Fibroblast of the aortic adventitia (primary cell): ENCODE measurements around the gene CNIH3. TPM values are rescaled to one million over a fixed set of nuclear protein-coding genes. Genes with fewer than 3 reads are reported as not detected.
"Not testable (repeated sequence)": the region's sequence is repeated elsewhere in the genome, so short reads cannot be mapped to it uniquely, and the experiment has no call there.

Experiments
- DNase-seq: peaks from one replicate; pipeline ENCODE4 v3.0.0-alpha.2; 2010; ENCODE audit warnings: low read depth
- H3K4me3 ChIP-seq: 2 replicates; pipeline ENCODE4 v1.5.1; 2011; ENCODE audit warnings: low read depth, mild to moderate bottlenecking, control low read depth, low read length, moderate library complexity
- total RNA-seq: library from RNA; depleted of rRNA; stranded (reverse); fragments of >200 nt; gene quantifications from 2 replicates; pipeline ENCODE4 v1.2.3, GENCODE V29; 2012; ENCODE audit warnings: low replicate concordance
- TF ChIP-seq, protein P1 (sequence below): IDR thresholded peaks from 2 replicates; pipeline ENCODE4 v1.5.1; 2011; ENCODE audit warnings: mild to moderate bottlenecking, low read length, control low read depth, inconsistent platforms; ENCODE audit not compliant: insufficient read depth

Gene CNIH3
- total RNA-seq = 31.5 and 72.4 TPM in 2 replicates

DNA sequence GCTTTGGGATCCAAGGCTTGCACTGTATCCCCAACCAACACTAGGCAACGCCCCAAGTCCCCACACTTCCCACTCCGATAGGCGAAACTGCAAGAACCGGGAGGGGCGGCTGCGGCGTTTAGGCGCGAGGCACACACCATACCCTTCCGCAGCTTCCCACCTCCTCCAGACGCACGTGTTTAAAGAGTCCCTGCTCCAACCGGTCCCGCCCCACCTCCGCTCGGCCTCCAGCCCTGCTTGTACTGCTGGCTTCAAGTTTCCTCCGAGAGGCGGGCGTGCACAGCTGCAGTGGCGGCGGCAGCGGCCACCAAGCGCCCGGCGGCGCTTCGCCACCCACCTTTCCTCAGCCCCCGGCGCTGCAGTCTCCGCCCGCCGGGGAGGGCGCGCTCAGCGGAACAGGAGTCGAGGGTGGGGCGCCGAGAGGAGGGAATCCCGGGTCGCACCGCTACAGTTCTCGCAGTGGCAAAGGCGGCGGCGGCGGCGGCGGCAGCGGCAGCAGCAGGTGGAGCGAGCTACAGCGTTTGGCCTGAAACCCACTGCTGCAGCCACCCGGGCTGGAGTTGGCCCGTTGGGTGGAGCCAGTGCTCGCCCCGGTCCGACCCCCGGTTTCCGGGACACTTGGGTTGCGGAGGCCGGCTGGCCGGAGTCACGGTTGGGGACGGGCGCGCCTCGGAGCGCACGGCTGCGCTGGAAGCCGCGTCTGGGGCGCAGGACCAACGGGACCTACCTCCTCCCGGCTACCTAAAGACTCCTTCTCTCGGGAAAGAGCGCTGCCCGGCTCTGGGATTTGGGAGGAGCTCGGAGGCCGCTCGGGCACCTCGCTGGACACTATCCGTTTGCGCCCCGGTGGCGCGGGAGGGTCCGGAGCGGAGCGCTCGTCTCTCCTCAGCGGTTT, at the start of gene CNIH3:
TSS of gene CNIH3 (plus strand) at position 457 of the 895 bp plus-strand sequence. CDS start 858 bp downstream, outside the sequence.
- TF ChIP-seq, protein P1, sequence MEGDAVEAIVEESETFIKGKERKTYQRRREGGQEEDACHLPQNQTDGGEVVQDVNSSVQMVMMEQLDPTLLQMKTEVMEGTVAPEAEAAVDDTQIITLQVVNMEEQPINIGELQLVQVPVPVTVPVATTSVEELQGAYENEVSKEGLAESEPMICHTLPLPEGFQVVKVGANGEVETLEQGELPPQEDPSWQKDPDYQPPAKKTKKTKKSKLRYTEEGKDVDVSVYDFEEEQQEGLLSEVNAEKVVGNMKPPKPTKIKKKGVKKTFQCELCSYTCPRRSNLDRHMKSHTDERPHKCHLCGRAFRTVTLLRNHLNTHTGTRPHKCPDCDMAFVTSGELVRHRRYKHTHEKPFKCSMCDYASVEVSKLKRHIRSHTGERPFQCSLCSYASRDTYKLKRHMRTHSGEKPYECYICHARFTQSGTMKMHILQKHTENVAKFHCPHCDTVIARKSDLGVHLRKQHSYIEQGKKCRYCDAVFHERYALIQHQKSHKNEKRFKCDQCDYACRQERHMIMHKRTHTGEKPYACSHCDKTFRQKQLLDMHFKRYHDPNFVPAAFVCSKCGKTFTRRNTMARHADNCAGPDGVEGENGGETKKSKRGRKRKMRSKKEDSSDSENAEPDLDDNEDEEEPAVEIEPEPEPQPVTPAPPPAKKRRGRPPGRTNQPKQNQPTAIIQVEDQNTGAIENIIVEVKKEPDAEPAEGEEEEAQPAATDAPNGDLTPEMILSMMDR = peak; percentile 0
- peak within 1 kb of the TSS; percentile 92 for H3K4me3 ChIP-seq
- peak; percentile 88 for DNase-seq

DNA sequence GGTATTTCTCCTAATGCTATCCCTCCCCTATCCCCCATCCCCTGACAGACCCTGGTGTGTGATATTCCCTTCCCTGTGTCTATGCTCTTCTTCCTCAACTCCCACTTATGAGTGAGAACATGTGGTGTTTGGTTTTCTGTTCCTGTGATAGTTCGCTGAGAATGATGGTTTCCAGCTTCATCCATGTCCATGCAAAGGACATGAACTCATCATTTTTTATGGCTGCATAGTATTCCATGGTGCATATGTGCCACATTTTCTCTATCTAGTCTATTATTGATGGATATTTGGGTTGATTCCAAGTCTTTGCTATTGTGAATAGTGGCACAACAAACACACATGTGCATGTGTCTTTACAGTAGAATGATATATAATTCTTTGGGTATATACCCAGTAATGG, 49.6 kb upstream of the CNIH3 start:
- DNase-seq, H3K4me3 ChIP-seq: not testable (repeated sequence)

DNA sequence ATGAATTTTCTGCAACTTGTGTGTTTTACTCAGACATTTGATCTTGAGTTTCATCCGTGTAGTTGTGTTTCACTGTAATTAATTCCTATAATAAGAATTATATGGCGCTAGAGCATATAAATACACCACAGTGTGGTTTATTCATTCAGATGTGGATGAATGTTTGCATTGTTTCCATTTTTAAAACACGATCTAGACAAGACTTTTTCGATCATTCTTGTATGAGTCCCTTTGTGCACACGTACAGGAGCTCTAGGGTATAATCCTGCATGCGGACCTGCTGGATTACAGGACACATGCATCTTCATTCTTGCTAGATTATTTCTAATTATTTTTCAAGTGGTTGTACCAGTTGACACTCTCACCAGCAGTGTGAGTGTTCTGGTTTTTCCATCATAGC, 46.8 kb upstream of the CNIH3 start:
- TF ChIP-seq, protein P1 = no peak
- no peak for DNase-seq
- no peak overlapping the region for H3K4me3 ChIP-seq

- not testable (repeated sequence) for DNase-seq, H3K4me3 ChIP-seq
Measured at GRCh38 chr1:224571975-224572374, 44.1 kb upstream of the CNIH3 start.

DNA sequence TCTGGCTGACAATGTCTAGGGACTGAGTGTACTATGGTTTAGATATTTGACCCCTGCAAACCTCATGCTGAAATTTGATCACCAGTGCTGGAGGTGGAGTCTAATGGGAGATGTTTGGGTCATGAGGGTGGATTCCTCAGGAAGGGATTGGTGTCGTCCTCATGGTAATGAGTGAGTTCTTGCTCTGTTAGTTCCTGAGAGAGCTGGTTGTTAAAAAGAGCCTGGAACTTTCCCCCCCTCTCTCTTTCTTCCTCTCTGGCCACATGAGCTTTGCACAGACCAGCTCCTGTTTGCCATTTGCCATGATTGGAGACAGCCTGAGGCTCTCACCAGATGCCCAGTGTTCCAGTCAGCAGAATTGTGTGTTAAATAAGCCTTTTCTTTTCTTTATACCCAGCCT, 36.6 kb upstream of the CNIH3 start:
- TF ChIP-seq, protein P1 = no peak
- no peak for DNase-seq
- no peak overlapping the region for H3K4me3 ChIP-seq

DNA sequence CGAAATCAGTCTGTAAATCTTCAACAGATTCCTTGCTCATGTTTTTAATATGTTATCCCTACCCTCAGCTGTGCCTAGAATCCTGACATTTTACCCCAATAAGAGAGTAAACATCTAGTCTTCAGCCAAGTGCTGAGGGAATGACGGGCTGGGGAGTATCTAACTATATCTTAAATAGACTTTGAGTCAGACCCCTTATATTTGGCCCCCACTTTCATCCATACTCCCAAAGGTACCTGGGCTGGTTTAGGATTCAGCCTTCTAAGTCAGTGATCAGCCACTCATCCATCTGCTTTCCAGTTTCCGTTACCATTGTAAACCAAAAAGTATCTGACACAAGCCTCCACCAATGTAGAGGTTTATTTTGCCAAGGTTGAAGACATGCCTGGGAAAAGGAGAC, 36.1 kb upstream of the CNIH3 start:
- no peak overlapping the region for H3K4me3 ChIP-seq
- no peak for DNase-seq
- TF ChIP-seq, protein P1 = no peak

DNA sequence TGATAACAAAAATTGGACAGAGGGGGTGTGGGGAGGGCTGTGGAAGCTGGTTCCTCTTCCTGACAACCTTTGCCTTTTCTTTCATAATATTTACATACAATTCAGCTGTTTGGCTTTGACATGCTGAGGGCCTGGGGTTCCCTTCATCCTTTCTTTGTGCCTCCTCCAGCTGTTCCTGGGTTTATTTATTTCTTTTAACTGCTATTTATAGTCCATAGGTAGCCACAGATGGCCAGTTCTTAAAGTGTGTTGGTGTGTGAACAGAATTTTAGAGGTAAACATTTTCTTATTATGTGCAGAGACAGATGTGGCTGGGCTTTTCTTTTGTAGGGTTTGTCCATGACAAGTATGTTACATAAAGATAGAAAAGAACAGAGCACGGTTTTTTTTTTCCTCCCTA, 34.1 kb upstream of the CNIH3 start:
- no peak for DNase-seq
- TF ChIP-seq, protein P1 = no peak
- H3K4me3 ChIP-seq = no peak overlapping the region

DNA sequence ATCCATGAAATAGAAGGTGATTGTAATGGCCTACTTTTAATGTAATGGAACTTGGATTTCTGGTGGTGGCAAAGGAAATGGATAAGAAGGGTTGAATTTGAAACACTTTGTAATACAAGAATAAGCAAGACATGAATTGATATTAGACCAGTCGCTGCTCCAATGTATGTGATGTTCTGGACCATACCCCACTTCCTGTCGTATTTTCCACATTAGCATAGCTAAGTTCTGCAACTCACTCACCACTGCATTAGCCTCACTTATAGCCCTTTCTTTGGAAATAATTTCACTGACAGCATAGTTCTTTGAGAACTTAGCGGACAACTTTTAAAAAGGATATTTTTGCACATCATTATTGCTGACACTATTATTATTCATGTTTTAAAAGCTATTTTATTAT, 32.3 kb upstream of the CNIH3 start:
- TF ChIP-seq, protein P1 = no peak
- no peak for DNase-seq
- H3K4me3 ChIP-seq = no peak overlapping the region
